ENCODE data around the gene ABHD10. TPM values are rescaled to one million over a fixed set of nuclear protein-coding genes. Genes with fewer than 3 reads are reported as not detected.

The ABHD10 gene
- total RNA-seq, 1 donor from 2014 or later: 25.5 TPM

DNA sequence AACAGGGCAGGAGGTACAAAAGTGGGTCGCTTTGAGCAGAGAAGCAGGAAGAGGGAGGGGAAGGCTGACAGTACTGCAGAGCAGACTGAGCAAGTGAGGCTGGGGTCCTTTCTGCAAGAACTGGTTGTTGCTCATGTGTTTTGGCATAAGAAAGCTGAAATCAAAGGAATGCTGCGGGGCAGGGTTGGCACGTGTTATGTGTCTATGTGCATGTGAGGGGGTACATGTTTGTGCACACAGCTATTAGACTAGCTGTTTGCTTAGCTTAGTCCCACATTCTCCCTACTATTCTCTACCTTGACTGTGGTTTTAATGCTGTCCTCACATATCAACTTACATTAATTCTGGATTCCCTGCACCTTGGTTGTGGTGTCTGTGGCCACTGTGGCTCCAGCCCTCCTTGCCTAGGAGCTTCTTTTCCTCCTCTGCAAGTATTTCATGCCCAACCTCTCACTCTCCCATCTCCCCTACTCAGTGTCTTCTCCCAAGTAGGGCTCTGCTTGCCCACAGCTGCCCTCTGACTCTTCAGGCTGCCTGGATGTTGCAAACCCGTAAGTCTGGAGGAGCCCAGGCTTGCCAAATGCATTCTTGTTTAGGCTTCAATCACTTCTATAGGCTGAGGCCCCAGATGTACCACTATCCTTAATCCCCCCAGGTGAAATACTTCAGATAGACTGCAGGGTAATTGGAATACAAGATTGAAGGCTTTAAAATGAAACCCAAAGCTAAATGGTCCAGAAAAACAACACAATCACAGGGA is 24.7 kb downstream of the ABHD10 start:
- DNase-seq (ENCODE audit: extremely low spot score, unreplicated experiment): no peak
- H3K4me1 Mint-ChIP-seq (ENCODE audit: unreplicated experiment): peaks cover 22% of the 10 kb centered on the region

GRCh38 chr3:112004187-112004586 is 25.4 kb downstream of the ABHD10 start:
- Mint-ChIP-seq H3K27me3 (ENCODE audit: unreplicated experiment) (no peaks in the 10 kb centered on the region), H3K27ac (ENCODE audit: unreplicated experiment) (no peak overlapping the region), H3K4me3 (ENCODE audit: unreplicated experiment) (no peak overlapping the region), H3K36me3 (ENCODE audit: unreplicated experiment) (no peaks in the 10 kb centered on the region), H3K9me3 (ENCODE audit: unreplicated experiment) (no peaks in the 10 kb centered on the region), H3K4me1 (ENCODE audit: unreplicated experiment) (peaks cover 15% of the 10 kb centered on the region)
- no peak for TF ChIP-seq CTCF (IDR thresholded peaks at IDR 0.05)
- no peak for DNase-seq (ENCODE audit: extremely low spot score, unreplicated experiment)

More for the DNA sequence above, 24.7 kb downstream of the ABHD10 start:
- Mint-ChIP-seq H3K4me3 (ENCODE audit: unreplicated experiment) (no peak overlapping the region), H3K36me3 (ENCODE audit: unreplicated experiment) (no peaks in the 10 kb centered on the region), H3K27ac (ENCODE audit: unreplicated experiment) (no peak overlapping the region), H3K27me3 (ENCODE audit: unreplicated experiment) (no peaks in the 10 kb centered on the region), H3K9me3 (ENCODE audit: unreplicated experiment) (no peaks in the 10 kb centered on the region)
- no peak for TF ChIP-seq CTCF (IDR thresholded peaks at IDR 0.05)

DNA sequence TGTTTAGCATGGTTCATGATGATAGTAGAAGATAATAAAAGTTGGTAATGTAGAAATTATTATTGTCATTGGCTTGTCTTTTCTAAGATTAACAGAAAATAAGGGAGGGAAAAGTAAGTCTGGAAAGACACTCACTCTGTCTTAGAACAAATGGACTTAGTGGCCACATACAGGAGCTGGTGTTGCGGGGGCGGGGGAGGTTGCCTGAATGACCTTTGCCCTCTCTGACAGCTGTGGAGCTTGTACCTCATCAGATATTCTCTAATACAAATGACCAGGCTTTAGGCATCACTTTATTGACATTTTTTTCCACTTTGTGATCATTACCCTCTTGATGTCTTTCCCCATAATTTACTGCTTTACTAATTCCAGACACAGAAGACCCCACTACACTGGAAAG is 25.8 kb downstream of the ABHD10 start:
- TF ChIP-seq CTCF (IDR thresholded peaks at IDR 0.05): no peak
- no peak overlapping the region for H3K4me3 Mint-ChIP-seq (ENCODE audit: unreplicated experiment)
- DNase-seq (ENCODE audit: extremely low spot score, unreplicated experiment): no peak
- no peak overlapping the region for H3K27ac Mint-ChIP-seq (ENCODE audit: unreplicated experiment)
- H3K9me3 Mint-ChIP-seq (ENCODE audit: unreplicated experiment): no peaks in the 10 kb centered on the region
- no peaks in the 10 kb centered on the region for H3K36me3 Mint-ChIP-seq (ENCODE audit: unreplicated experiment)
- H3K4me1 Mint-ChIP-seq (ENCODE audit: unreplicated experiment): peaks cover 11% of the 10 kb centered on the region
- H3K27me3 Mint-ChIP-seq (ENCODE audit: unreplicated experiment): no peaks in the 10 kb centered on the region

DNA sequence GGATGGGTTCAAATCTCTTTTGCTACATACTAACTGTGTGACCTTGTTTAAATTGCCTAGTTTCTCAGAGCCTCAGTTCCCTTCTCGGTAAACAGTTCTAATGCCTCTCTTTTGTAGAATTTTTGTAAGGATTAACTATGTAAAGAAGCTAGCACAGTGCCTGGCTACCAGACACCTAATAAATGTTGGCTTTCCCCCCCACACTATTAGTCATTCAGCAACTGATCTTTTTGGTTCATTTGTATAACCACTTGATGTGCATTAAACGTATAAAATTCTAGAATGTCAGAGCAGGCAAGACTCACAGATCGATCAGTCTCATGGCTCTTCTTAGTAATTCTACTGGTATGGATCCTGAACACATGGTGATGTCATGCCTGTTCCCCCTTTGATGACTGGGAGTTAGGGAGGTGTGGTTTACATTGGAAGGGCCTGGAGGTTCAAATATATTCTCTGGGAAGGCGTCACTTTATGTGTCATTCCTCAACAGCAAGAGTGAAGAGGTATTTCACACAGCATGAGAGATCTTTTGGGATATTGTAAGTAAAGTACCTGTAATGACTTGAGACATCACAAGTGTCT is 26.4 kb downstream of the ABHD10 start:
- Mint-ChIP-seq H3K4me3 (ENCODE audit: unreplicated experiment) (no peak overlapping the region), H3K27ac (ENCODE audit: unreplicated experiment) (no peak overlapping the region), H3K4me1 (ENCODE audit: unreplicated experiment) (peaks cover 11% of the 10 kb centered on the region), H3K27me3 (ENCODE audit: unreplicated experiment) (no peaks in the 10 kb centered on the region), H3K9me3 (ENCODE audit: unreplicated experiment) (no peaks in the 10 kb centered on the region), H3K36me3 (ENCODE audit: unreplicated experiment) (no peaks in the 10 kb centered on the region)
- no peak for DNase-seq (ENCODE audit: extremely low spot score, unreplicated experiment)
- no peak for TF ChIP-seq CTCF (IDR thresholded peaks at IDR 0.05)

DNA sequence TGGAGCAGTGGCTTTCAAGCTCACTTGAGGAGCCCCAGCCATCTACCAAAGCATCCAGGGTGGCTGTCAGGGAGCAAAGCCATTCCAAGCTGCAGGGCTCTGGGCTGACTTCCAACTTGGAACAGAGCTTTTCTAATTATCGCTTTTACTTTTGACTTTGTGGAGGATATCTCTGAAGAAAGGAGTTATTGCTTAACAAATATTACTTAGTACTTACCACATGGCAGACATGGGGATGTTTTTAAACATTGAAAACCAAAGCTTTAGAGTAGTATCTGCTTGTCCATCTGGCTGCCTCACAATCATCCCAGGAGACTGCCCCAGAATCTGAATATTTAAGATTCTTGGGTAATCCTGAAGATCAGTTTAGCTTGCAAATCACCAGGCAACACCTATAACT is 28.8 kb downstream of the ABHD10 start:
- H3K9me3 Mint-ChIP-seq (ENCODE audit: unreplicated experiment): no peaks in the 10 kb centered on the region
- no peak overlapping the region for H3K4me3 Mint-ChIP-seq (ENCODE audit: unreplicated experiment)
- no peak for DNase-seq (ENCODE audit: extremely low spot score, unreplicated experiment)
- peaks cover 28% of the 10 kb centered on the region for H3K4me1 Mint-ChIP-seq (ENCODE audit: unreplicated experiment)
- no peak for TF ChIP-seq CTCF (IDR thresholded peaks at IDR 0.05)
- no peaks in the 10 kb centered on the region for H3K27me3 Mint-ChIP-seq (ENCODE audit: unreplicated experiment)
- no peaks in the 10 kb centered on the region for H3K36me3 Mint-ChIP-seq (ENCODE audit: unreplicated experiment)
- no peak overlapping the region for H3K27ac Mint-ChIP-seq (ENCODE audit: unreplicated experiment)
